ENCODE results near the gene ANKRD12.
A peak's percentile ranks its signal among the peaks of the same experiment; 100 is the strongest.

The ANKRD12 gene

DNA sequence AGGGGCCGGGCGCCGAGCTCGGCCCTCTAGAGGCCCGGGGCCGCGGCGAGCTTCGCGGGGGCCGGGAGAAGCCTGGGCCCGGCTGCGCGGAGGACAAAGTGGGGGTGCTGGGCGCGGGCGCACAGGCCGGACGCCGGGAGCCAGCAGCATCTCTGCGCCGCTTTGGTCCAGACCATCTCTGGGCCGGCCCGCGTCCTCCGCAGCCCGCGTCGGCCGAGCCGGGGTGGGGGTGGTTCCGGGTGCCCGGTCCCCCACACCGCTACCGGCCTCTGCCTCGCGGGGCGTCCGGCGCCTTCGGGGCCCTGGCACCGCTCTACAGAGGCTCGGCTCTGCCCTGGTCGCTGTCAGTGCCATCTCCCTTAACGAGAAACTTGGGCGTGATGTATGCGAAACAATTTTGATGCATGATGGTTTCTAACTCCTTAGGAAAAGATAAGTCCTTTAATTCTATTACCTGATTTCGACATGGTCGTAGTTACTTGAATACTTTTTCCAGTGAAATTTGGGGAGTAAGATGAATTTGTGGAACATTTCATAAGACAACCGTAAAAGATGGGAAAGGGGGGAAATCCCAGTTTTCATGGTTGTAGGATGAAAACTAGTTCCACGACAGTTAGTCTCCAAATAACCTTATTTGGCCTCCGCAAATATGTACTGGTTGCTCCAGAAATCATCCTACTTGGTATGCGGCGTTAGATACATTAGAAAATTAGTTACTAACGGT lies 198.6 kb downstream of the ANKRD12 start:
- TF ChIP-seq, protein P1, sequence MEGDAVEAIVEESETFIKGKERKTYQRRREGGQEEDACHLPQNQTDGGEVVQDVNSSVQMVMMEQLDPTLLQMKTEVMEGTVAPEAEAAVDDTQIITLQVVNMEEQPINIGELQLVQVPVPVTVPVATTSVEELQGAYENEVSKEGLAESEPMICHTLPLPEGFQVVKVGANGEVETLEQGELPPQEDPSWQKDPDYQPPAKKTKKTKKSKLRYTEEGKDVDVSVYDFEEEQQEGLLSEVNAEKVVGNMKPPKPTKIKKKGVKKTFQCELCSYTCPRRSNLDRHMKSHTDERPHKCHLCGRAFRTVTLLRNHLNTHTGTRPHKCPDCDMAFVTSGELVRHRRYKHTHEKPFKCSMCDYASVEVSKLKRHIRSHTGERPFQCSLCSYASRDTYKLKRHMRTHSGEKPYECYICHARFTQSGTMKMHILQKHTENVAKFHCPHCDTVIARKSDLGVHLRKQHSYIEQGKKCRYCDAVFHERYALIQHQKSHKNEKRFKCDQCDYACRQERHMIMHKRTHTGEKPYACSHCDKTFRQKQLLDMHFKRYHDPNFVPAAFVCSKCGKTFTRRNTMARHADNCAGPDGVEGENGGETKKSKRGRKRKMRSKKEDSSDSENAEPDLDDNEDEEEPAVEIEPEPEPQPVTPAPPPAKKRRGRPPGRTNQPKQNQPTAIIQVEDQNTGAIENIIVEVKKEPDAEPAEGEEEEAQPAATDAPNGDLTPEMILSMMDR (IDR thresholded peaks at IDR 0.05; ENCODE audit: insufficient read depth, low read length, poor library complexity, severe bottlenecking) = no peak
- H3K4me3 ChIP-seq (replicated peaks; ENCODE audit: low read depth, low read length) = peak overlapping the region; percentile 79
- no peak for DNase-seq (ENCODE audit: extremely low read depth, insufficient read length)
- H3K27me3 ChIP-seq (replicated peaks; ENCODE audit: control insufficient read depth, insufficient read depth, low read length) = no peaks in the 10 kb centered on the region
- no peaks in the 10 kb centered on the region; the same call in 1 of the 2 replicates for H3K36me3 ChIP-seq (ENCODE audit: control insufficient read depth, insufficient read depth, low read length)
